IPS DF 4.7 (cell line): ENCODE data around the gene ZNF280A.
"Not testable (repeated sequence)": the region's sequence is repeated elsewhere in the genome, so short reads cannot be mapped to it uniquely, and the experiment has no call there.

Experiments
- DNase-seq: peaks from one replicate; pipeline ENCODE4 v3.0.0-alpha.2; 2013; ENCODE audit warnings: low spot score; ENCODE audit errors: extremely low read depth

Gene ZNF280A

GRCh38 chr22:22513619-22514018 lies 6.5 kb downstream of the ZNF280A start:
- no peak for DNase-seq

- no peak for DNase-seq
Measured at GRCh38 chr22:22512951-22513350, 7.1 kb downstream of the ZNF280A start.

GRCh38 chr22:22510833-22511232 lies 9.2 kb downstream of the ZNF280A start:
- DNase-seq = not testable (repeated sequence)

GRCh38 chr22:22509912-22510311 lies 10.2 kb downstream of the ZNF280A start:
- not testable (repeated sequence) for DNase-seq

GRCh38 chr22:22508274-22509176 lies 11.5 kb downstream of the ZNF280A start, which contains the start of gene ZNF280B:
TSS of gene ZNF280B (minus strand) at chr22:22508742. CDS start at chr22:22489398, 19,344 bp downstream.
- no peak for DNase-seq

GRCh38 chr22:22507743-22508273 lies 12.3 kb downstream of the ZNF280A start:
- no peak for DNase-seq

GRCh38 chr22:22506736-22507135 lies 13.3 kb downstream of the ZNF280A start:
- DNase-seq = no peak

- no peak for DNase-seq
Measured at GRCh38 chr22:22498267-22498666, 21.8 kb downstream of the ZNF280A start.

GRCh38 chr22:22491589-22491988 lies 28.5 kb downstream of the ZNF280A start:
- DNase-seq = not testable (repeated sequence)

- no peak for DNase-seq
Measured at GRCh38 chr22:22488736-22489135, 31.3 kb downstream of the ZNF280A start.

GRCh38 chr22:22487869-22488597 lies 32.0 kb downstream of the ZNF280A start:
- DNase-seq = no peak

GRCh38 chr22:22487059-22487458 lies 33.0 kb downstream of the ZNF280A start:
- DNase-seq = no peak

- DNase-seq = no peak
Measured at GRCh38 chr22:22486132-22486899, 33.8 kb downstream of the ZNF280A start.

- no peak for DNase-seq
Measured at GRCh38 chr22:22485524-22485923, 34.5 kb downstream of the ZNF280A start.

- no peak for DNase-seq
Measured at GRCh38 chr22:22484023-22484422, 36.0 kb downstream of the ZNF280A start.

- no peak for DNase-seq
Measured at GRCh38 chr22:22480940-22481339, 39.1 kb downstream of the ZNF280A start.

- DNase-seq = no peak
Measured at GRCh38 chr22:22479999-22480532, 40.0 kb downstream of the ZNF280A start.

GRCh38 chr22:22479116-22479515 lies 41.0 kb downstream of the ZNF280A start:
- DNase-seq = no peak

GRCh38 chr22:22478470-22478869 lies 41.6 kb downstream of the ZNF280A start:
- no peak for DNase-seq

GRCh38 chr22:22474733-22475132 lies 45.3 kb downstream of the ZNF280A start:
- no peak for DNase-seq

- DNase-seq = not testable (repeated sequence)
Measured at GRCh38 chr22:22471104-22471503, 49.0 kb downstream of the ZNF280A start.
